COR-L47 (cell line): Measurements from ENCODE around the gene UNC5C.

Experiments used
- DNase-seq: peaks from one replicate; lab custom pipeline; 2025; lab: John Stamatoyannopoulos, UW

Gene UNC5C

GRCh38 chr4:95267081-95267480 is 281.7 kb downstream of the UNC5C start:
- no peak for DNase-seq

DNA sequence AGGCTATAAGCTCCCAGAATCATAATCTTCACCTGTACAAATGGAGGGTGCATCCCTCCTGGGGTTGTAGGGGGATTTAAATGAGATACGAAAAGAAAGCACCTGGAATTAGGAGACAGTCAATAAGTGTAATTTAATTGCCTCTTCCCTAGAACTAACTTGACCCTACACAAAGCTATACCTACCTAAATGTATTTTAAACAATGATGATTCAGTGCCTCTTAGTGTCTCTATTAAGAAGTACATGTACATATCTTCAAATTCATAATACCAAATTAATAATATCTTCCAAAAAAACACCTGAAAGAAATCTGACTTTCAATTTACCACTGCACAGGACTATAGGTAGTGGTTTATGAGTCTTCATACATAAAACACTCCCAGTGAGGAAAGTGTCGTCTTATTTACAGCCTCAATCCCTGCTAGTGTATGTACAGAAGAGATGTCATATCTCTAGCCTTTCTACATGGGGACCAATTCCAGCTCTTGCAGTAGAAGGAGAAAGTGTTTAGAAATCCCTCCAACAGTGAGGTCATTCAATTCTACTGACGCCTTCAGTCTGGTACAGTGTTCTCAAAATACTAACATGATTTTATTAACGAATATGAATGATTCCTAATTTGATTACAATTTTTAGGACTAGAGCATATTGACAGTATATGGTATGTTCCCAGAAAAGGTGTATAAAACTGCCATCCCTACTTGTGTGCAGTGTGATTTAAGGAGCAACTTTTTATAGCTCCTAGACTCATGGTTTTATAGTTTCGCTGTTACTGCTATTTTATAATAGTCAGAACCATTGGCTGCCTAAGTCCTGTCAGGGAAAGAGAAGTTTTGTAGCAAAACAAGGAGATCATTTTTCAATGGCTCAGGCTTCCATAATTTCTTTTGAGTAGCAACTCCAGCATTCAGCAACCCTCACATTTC is 282.7 kb downstream of the UNC5C start:
- no peak for DNase-seq

DNA sequence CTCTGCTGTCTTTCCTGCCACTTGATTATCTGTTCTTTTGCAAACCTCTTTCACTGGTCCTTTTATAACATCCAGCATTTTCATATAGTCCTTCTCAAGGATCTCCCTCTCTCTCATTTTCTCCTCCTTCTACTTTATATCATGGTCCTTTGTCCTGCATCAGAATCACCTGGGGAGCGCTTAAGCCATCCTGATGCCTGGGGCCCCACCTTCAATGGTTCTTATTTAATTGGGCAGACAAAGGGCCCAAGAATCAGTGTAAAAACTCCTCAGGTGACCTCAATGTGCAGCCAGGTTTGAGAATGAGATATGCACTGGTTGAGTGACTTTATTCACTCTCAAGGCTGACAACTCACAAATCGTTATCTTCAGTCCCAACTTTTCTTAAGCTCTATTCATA is 283.9 kb downstream of the UNC5C start:
- DNase-seq = no peak

DNA sequence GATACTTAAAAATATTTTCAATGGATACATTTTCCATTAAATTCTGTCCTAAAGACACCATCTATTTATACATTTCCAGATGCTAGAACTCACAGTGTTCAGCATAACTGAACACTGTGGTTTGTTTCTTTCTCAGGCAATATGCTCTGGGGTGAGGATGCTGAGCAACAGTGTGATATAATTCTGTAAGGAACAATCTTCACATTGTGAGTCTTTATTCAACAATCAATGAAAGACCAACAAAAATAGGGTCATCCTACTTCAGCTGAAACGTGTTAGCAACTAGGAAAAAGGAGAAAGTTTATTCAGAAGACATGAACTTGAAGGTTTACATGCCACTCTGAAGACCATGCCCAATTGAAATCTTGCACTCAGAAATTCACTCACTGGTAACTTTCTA is 284.8 kb downstream of the UNC5C start:
- no peak for DNase-seq

DNA sequence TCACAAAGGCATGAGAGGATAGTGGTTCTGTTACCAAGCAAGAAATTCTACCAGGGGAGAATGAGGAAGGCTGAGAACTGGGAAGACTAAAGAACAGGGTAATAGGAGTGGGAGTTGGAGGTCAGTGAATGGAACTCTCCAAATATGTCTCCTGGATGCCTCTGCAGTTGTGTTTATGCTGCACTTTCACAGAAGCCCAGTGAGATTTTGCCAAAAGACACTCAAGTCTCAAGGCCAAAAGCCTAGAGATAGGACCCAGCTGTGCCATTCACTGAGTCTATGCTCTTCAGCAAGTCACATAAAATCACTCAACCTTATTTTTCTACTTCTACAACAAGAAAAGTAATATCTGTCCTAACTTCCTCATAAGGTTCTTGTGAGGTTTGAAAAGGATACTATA is 285.4 kb downstream of the UNC5C start:
- DNase-seq = no peak

DNA sequence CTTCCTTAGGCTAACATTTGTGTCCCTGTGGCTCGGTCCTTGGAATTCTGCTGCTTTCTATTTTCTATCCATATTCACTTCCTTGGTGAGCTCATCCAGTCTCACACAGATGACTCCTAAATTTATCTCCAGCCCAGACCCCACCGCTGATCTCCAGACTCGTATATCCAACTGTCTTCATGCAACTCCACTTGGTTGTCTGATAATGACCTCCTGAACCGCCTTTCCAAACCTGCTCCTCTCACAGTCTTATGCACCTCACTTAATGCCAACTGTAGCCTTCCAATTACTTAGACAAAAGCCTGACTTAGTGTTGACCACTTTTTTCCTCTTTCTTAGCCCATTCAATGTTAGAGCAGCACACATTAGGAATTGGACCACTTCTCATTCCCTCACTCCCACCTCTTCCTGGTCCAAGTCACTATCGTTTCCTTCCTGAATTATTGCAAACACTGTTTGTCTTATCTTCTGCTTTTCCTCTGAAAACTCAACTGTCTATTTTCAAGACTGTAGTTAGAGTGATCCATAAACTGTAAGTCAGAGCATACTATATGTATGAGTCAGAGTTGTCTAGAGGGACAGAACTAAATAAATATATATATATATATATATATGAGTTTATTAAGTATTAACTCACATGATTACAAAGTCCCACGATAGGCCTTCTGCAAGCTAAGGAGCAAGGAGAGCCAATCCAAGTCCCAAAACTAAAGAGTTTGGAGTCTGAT is 292.5 kb downstream of the UNC5C start:
- no peak for DNase-seq

DNA sequence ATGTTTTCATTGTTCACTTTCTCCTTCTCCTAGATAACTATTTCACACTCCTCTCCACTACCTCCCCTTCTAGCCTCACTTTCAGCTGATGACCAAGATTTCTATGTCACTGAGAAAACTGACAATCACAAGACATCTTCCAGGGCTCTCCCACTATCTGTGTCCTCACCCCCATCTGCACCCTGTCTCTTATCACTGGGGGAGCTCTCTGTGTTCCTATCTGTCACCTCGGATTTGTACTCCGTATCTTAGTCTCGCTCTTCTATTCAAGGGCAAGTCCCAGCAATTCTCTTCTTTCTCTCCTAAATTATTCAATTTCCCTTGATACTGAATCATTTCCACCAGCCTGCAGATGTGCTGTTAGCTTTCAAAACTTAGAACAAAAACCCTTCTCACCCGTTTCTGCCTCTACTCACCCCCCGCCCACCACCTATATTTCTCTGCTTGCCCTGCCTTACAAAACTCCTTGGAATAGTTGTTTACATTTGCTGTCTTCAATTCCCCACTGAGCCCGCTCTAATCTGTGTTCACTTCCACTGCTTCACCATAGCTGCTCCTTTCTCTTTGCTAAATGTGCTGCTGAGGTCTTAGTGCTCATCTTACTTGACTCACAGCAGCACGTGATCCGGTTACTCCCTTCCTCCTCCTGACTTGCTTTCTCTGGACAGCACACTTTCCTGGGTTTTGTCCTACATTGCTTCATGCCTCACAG is 293.2 kb downstream of the UNC5C start:
- DNase-seq = no peak

DNA sequence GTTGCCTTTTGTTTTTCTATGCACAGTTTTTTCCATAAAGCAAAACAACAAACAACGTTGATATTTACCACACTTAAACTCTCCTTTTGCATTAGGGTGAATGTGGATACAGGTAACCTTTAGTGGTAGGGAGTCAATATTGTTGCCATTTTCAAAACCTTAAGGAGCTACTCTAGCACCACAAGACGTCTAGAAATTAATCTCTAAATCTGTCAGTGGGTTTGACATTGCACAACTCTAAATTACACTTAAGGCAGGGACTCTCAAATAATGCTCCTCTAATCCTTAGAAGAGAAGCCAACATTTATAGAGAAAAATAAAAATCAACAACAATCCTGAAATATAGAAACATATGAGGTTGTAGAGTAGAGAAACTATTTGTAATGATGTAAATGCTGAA is 297.2 kb downstream of the UNC5C start:
- no peak for DNase-seq

- peak; percentile 48 for DNase-seq
Observed at GRCh38 chr4:95250544-95251137, 298.1 kb downstream of the UNC5C start.

GRCh38 chr4:95249426-95250021 is 299.2 kb downstream of the UNC5C start:
- no peak for DNase-seq

- DNase-seq = no peak
Observed at GRCh38 chr4:95248720-95249425, 299.9 kb downstream of the UNC5C start.

DNA sequence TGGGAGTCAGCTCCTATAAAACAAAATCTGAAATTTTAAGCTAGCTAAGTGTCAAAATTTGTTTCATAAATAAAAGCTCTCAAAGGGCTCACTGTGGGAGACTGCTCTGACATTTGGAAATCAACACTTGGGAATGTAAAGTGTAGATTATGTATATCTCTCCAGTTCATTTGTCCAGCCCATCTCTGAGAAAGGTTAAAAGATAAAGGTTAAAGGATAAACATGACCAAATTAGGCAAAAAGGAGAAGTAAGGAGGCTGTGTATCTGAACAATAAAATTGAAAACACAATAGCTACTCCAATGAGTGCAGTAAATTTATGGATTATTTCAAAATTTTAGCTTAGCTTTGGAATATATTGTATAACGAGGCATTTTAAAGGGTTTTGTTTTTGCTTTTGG is 304.9 kb downstream of the UNC5C start:
- no peak for DNase-seq

DNA sequence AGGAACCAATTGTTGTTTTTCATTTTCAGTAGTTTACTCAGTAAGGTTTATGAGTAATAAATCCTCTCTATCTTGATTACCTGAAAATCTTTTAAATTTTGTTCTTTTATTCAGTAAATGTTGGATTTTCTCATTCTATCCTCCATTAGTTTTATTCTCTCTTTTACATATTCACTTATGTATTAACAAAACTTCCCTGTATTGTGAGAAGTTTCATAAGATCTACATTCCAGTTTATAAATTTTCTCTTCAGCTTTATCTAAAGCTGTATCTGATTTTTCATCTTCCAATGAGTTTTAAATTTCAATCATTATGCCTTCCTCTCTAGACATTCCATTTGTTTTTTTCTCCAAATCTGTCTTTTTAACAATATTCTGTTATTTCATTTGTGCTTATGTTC is 310.2 kb downstream of the UNC5C start:
- no peak for DNase-seq

- no peak for DNase-seq
Observed at GRCh38 chr4:95232358-95233156, 316.2 kb downstream of the UNC5C start.

DNA sequence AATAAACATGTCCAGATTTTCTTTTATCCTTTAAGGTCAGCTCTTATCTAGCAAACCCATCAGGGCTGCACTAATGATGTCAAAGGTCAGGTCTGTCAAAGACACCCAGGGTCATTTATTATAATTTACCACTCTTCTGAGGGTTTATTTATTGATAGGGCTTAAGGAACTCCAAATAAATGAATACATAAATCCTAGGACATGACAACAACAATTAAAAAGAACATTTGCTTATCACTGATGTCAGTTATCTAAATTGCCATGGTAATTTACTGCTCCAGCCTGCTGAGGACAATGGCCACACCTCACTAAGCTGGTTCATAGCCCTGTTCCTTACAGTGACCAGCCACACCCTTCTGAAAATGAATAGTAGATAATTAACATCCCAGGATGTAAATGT is 317.1 kb downstream of the UNC5C start:
- DNase-seq = peak; percentile 56

GRCh38 chr4:95225849-95226248 is 322.9 kb downstream of the UNC5C start:
- no peak for DNase-seq

GRCh38 chr4:95224402-95224801 is 324.4 kb downstream of the UNC5C start:
- DNase-seq = no peak

DNA sequence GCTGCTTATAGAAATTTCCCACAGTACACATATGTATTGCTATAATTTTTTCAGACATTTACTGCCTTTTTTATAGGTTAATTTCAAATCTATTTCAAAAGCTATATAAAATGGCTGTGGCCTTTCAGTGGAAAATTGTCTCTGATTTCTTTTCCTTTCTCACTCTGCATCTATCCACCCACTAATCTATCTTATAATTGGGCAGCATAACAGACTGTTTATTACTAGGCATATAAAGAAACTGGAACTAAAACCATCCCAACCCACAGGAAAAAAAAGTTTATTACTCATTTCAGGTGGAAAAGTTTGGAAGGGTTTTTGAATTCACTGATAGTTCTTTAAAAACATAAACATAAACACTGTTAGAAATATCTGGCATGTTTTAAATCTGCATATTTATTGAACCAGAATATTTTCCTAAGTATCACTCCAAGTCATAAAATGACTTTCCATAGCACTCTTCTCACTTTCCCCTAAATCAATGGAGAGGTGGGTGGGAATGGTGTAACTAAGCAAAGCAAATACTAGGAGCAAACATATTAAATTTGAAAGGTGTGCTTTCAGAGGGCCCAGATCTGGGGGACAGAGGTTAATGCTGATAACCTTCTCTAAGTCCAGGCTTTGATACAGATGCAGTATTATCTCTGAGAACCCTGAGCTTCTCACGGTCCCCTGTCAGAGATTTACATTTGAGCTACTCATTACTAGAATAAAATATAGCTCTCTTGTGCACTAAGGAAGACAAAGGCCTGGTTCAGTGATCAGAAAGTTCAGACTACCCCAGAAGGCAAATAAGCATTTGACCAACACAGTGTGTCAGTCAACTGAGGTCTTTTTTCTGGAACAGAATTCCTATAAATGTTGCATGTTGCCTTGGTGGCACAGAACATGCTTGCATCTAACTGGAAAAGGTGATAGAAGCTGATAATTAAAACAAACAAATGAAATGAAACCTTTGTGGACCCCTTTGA is 328.3 kb downstream of the UNC5C start:
- no peak for DNase-seq

GRCh38 chr4:95219109-95219508 is 329.7 kb downstream of the UNC5C start:
- DNase-seq = no peak
